ENCODE results near the gene BSDC1. TPM values are rescaled to one million over a fixed set of nuclear protein-coding genes. Genes with fewer than 3 reads are reported as not detected.
"Not testable (repeated sequence)": the region's sequence is repeated elsewhere in the genome, so short reads cannot be mapped to it uniquely, and the experiment has no call there.

BSDC1 gene
- total RNA-seq, 6 donors from 2014 or later, result 60.8 to 116 (median 68.9) TPM

DNA sequence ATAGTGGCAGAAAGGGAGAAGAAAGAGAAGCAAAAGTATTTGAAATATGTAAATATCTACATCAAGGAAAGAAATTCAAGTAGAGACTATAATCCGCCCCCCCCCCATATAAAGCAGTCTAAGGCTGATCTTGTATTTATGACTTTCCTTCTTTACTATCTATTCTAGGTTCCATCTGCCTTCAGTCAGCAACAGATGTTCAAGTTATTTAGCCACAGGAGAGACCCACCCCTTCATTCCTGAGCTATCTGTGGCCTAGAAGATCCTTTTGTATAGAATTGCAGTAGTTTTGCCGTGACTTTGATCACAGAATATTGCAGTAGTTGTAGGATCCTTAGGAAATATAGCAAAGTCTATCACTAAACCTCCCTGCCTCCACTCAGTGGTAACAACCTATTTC, 10.7 kb upstream of the BSDC1 start:
- ATAC-seq (ENCODE audit: low FRiP score in 2 of 2) (no peak), DNase-seq (no peak)
- TF ChIP-seq POLR2A (IDR thresholded peaks at IDR 0.05) (no peak), CTCF (IDR thresholded peaks at IDR 0.05) (no peak)
- WGBS, 2 donors, result 39 to 86% methylated on average over 1 to 2 of the region's 2 CpGs
- H3K4me3 ChIP-seq, result no peak overlapping the region
- no peaks in the 10 kb centered on the region for H3K27me3 ChIP-seq
- H3K27ac ChIP-seq, result no peak overlapping the region
- no peaks in the 10 kb centered on the region for H3K9me3 ChIP-seq
- peaks cover 2 to 4% (median 3%) of the 10 kb centered on the region in 4 donors for H3K4me1 ChIP-seq
- no peaks in the 10 kb centered on the region for H3K36me3 ChIP-seq

- Histone ChIP-seq H3K36me3 (no peaks in the 10 kb centered on the region), H3K27me3 (no peaks in the 10 kb centered on the region), H3K9me3 (no peaks in the 10 kb centered on the region), H3K4me1 (peaks cover 2 to 4% (median 3%) of the 10 kb centered on the region in 4 donors), H3K4me3 (no peak overlapping the region), H3K27ac (peak overlapping the region; percentile 6 to 61 (median 16))
- DNase-seq, result peak in 1 of 2 donors; percentile 83
- 36 to 48% methylated on average over 13 of the region's 13 CpGs for WGBS, 2 donors
- TF ChIP-seq CTCF (IDR thresholded peaks at IDR 0.05) (peak; percentile 67 to 90 (median 87)), POLR2A (IDR thresholded peaks at IDR 0.05) (no peak)
- peak; percentile 94 to 99 for ATAC-seq (ENCODE audit: low FRiP score in 2 of 2)
These were observed 6.8 kb upstream of the BSDC1 start for GRCh38 chr1:32400876-32401631.

DNA sequence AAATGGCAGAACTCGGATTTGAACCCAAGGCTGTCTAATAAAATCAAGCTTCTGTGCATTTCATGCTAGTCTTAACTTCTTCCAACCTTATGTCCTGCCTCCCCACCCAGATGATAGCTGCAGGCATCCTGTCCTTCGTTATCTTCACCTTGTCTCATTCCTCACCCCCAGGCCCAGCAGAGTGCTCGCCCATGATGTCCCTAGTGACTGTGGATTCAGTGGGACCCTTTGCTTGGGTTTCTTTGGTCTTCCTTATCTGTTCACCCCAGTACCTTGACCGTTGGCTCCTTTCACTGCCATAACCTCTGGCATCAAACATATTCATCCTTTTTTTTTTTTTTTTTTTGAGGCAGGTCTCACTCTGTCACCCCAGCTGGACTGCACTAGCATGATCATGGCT, 5.6 kb upstream of the BSDC1 start:
- no peak for DNase-seq
- ATAC-seq (ENCODE audit: low FRiP score in 2 of 2), result no peak
- no peak overlapping the region for H3K4me3 ChIP-seq
- TF ChIP-seq POLR2AphosphoS5 (IDR thresholded peaks at IDR 0.05) (no peak), POLR2A (IDR thresholded peaks at IDR 0.05) (no peak), EP300 (IDR thresholded peaks at IDR 0.05) (no peak), CTCF (IDR thresholded peaks at IDR 0.05) (no peak)
- H3K4me1 ChIP-seq, result peaks cover 9 to 13% (median 11%) of the 10 kb centered on the region in 4 donors
- no peaks in the 10 kb centered on the region for H3K36me3 ChIP-seq
- H3K27ac ChIP-seq, result no peak overlapping the region
- H3K9me3 ChIP-seq, result no peaks in the 10 kb centered on the region
- 70 to 80% methylated on average over 4 of the region's 4 CpGs for WGBS, 2 donors
- no peaks in the 10 kb centered on the region for H3K27me3 ChIP-seq

DNA sequence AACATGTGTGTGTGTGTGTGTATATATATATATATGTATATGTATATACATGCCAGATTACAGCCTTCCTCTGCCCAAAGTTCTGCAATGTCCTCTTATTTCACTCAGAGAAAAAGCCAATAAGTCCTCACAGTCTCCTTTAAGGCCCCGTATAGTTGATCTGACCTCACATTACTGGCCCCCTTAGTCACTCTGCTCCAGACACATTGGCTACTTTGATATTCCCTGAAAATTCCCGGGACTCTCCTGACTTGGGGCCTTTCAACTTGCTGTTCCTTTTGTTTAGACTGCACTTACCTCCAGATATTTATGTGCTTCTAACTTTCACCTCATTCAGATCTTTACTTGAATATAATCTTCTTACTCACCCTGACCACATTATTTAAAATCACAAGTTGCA, 4.2 kb upstream of the BSDC1 start:
- Histone ChIP-seq H3K27ac (no peak overlapping the region), H3K9me3 (no peaks in the 10 kb centered on the region), H3K36me3 (no peaks in the 10 kb centered on the region), H3K4me1 (peaks cover 11 to 18% (median 15%) of the 10 kb centered on the region in 4 donors), H3K4me3 (no peak overlapping the region), H3K27me3 (no peaks in the 10 kb centered on the region)
- TF ChIP-seq POLR2AphosphoS5 (IDR thresholded peaks at IDR 0.05) (no peak), CTCF (IDR thresholded peaks at IDR 0.05) (no peak), POLR2A (IDR thresholded peaks at IDR 0.05) (no peak), EP300 (IDR thresholded peaks at IDR 0.05) (no peak)
- 61 to 67% methylated on average over 2 of the region's 2 CpGs for WGBS, 2 donors
- ATAC-seq (ENCODE audit: low FRiP score in 2 of 2) (no peak), DNase-seq (no peak)

DNA sequence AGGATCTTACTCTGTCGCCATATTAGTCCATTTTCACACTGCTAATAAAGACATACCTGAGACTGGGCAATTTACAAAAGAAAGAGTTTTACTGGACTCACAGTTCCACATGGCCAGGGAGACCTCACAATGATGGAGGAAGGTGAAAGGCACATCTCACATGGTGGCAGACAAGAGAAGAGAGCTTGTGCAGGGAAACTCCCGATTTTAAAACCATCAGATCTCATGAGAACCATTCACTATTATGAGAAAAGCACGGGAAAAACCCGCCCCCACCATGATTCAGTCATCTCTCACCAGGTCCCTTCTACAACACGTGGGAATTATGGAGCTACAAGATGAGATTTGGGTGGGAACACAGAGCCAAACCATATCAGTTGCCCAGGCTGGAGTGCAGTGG, 2.3 kb upstream of the BSDC1 start:
- H3K36me3 ChIP-seq; H3K4me3 ChIP-seq; H3K27ac ChIP-seq; DNase-seq; ATAC-seq (ENCODE audit: low FRiP score in 2 of 2); H3K27me3 ChIP-seq; H3K9me3 ChIP-seq: not testable (repeated sequence)
- H3K4me1 ChIP-seq, result peaks cover 30 to 36% (median 31%) of the 10 kb centered on the region in 4 donors
- 89 to 95% methylated on average over 5 of the region's 5 CpGs for WGBS, 2 donors

Measured in upper lobe of left lung (tissue), 6 donors.